Inflammatory macrophage treated with lipopolysaccharide for 1 hour (primary cell): ENCODE data around the gene OGFOD3.
"Not testable (repeated sequence)": the region's sequence is repeated elsewhere in the genome, so short reads cannot be mapped to it uniquely, and the experiment has no call there.

ENCODE experiments used
- DNase-seq, 2 donors: peaks; one replicate each; pipeline ENCODE4 v3.0.0-alpha.2; 2020 to 2022

OGFOD3 gene

DNA sequence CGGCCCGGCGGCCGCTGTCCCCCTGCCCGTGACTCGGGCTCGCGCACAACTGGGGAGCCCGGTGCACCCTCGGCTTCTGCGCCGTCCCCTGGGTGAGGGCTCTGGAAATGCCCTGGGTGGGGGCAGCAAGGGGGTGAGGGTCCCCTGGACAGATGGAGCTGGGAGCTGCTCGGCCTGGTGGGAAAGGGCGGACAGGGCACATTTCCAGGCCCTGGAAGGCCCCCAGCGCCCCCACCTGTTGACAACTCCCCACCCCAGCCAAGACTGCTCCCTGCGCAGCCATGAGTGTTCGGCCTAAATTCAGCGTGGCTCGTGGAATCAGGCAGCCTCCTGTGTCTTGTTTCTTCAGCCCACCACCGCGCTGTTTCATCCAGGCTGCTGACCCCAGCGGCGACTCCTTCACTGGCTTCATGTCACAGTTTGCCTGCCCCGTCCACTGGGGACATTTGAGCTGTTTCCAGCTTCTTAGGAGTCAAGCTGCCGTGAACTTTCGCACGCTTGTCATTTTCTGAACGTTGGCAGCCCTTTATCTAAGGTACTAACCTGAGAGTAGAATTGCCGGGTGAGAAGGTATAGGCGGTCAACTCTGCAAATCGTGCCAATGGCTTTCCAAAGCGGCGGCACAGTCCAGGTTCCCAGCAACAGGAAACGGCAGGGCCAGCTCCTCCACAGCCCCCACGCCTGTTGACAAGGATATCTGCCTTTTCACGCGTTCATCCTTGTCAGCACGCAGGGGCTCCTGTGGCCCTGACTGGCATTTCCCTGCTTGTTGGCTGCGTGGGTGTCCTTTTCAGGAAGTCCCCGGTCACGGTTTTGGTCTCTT lies 45.9 kb downstream of the OGFOD3 start:
- DNase-seq, result peak; percentile 68 to 77

DNA sequence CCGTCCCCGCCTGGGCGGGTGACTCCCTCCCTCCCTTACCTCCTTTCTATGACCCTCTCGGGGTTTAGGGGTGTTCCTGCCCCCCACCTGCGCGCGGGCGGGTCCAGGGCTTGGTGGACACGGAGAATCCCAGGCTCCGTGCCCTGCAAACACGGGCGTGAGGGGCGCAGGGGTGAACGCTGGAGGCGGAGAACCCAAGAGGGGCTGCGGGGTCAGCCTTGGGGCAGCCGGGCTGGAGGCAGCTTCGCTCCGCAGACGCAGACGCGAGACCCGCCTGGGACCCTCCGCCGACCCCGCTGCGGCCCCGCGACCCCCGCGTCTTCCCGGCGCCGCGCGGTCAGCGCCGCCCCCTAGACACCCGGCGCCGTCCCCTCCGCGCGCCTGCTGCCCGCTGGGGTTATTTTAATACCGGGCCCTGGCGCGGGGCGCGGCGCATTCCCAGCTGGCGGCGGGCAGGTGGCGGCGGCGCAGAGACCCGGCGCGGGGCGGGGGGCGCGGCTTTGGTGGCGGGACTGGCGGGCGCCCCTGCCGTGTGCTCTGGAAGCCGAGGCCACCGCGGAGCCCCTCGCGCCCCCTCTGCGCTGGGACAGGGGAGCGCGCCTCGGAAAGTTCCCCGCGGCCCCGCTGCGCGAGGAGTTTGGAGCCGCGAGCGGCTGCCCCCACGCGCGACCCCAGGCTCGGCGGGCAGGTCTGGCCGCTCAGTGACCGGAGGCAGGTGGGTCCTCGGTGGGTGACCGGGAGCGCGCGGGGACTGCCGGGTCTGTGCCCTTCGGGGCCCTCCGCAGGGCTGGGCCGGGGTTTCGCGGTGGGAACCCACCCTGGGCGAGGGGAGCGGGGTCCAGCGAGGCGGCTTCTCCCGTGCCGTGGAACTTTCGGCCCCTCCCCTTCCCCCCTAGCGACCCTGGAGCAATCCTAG lies 46.8 kb downstream of the OGFOD3 start, which contains the start of gene UTS2R:
Gene UTS2R (plus strand): TSS at position 433 of the 916 bp plus-strand sequence. CDS start 2,560 bp downstream, outside the sequence.
- DNase-seq, result no peak

DNA sequence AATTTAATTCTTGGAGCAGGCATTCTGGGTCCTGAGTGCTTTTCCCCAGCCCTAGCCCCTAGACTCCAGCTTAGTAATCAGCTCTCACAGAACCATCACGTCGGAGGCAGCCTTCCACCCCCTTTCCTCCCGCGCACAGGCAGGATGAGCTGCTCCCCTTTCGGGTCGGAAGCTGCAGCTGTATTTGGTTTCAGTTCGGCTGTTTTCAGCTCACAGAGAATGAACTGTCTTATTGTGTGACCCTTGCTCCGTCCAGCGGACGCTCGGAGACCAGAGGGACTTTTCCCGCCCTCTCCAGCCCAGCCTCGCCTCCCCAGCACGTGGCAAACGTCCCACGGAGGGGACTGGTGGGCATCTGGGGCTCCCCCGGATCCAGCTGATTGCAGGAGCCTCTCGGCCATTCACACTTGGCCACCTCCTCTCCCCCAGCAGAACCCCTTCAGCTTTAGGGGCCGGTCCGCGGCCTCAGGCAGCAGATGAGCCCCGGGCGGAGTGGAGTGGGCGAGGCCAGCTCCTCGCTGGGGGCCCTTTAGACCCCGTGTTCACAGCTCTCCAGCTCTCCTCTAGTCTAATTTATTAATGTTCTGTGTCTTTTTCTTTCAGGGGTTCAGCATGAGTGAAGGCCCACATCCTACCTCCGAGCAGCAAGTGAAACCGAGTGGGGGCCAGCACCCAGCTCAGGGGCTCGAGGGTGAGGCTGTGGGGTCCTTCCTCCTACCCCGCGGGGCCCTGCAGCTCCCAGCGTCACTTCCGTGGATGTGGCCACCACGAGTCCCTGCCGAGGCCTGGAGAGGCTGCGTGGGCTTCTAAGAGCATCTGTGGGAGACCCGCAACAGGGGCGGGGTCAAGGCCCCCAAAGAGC lies 47.7 kb downstream of the OGFOD3 start:
- DNase-seq, result peak; percentile 16 to 35

DNA sequence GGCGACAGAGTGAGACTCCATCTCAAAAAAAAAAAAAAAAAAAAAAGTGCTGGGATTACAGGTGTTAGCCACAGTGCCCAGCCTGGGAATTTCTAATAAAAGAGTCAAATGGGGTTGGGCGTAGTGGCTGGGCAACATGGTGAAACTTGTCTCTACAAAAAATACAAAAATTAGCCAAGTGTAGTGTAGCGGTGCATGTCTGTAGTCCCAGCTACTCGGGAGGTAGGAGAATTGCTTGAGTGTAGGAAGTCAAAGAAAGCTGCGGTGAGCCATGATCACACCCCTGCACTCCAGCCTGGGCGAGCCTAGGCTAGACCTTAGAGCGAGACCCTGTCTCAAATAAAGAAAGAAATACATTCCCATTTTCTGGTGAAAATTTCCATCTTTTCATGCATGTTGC lies 49.2 kb downstream of the OGFOD3 start:
- DNase-seq, result no peak

DNA sequence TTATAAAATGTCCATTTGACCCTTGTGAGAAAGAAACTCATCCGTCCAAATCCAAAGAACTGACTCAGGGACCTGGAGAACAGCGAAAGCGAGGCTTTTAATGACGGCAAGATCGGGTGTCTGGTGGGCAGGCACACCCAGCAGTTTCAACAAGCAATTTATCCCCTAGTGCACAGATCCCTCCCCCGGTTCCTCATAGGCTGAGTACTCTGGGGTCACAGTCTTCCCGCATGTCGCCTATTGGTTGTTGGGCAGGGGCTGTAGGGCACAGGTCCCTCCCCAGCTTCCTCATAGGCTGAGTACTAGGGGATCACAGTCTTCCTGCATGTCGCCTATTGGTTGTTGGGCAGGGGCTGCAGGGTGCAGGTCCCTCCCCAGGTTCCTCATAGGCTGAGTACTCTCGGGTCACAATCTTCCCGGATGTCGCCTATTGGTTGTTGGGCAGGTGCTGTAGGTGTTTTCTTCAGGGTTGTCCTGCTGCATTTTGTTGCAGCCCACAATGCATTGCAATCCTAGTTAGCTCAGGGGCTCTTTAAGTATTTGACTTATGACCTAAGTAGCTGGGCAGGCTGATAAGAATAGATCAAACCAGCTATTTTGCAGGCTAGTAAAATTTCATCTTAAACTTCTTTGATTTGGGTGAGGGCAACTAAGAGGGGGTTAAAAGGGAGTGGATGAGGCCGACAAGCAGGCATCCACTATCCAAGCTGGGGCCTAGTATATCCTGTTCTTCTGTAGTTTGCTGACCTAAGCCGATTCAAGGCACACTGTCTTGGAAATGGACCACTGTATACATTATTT lies 50.5 kb downstream of the OGFOD3 start:
- no peak for DNase-seq

DNA sequence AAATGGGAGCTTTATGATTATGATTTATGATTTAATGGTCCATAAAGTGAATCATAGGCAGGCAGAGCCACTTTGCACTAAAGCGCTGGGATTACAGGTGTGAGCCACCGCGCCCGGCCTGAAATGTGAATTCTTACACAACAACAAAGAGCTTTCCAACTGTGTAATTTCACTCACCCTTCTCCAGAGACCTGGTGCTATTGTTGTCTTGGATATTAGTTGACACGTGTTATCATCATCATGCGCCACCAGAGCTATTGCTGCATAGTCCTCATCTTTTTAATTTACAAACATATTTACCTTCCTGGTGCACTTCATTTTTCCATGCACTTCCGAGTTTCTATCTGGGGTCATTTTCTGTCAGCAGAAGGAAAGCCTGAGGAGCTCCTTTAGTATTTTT lies 51.6 kb downstream of the OGFOD3 start:
- no peak for DNase-seq

DNA sequence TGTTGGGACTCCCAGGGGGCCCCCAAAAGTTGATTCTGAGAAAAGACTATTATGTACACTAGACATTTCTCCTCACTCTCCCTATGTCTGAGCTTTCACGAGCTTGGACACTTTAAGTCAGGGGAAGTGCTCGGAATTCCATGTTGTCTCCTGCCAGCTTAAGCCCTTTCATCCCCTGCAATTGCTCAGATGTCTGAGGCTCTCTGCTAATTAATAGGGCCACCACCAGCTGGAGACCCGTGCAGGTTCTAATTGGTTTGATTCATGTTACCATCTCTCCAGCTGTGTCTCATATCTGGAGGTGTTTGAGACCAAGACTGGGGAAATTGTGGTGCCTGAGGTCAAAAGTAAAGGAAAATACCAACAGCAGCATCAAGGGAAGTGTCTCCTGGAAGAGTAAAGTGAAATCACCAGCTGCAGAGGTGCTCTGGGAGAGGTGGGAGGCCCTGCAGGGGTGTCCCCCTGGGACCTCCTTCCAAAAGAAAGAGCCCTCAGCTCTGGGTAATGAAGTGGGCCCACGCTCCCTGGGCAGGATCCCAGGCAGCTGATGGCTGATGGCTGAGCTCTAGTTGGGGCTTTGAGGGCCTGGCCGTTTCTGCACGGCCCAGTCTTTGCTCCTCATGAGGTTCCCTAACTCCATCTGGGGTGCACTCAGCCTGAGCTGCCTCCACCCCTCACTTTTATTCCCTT lies 52.6 kb downstream of the OGFOD3 start:
- DNase-seq, result no peak

DNA sequence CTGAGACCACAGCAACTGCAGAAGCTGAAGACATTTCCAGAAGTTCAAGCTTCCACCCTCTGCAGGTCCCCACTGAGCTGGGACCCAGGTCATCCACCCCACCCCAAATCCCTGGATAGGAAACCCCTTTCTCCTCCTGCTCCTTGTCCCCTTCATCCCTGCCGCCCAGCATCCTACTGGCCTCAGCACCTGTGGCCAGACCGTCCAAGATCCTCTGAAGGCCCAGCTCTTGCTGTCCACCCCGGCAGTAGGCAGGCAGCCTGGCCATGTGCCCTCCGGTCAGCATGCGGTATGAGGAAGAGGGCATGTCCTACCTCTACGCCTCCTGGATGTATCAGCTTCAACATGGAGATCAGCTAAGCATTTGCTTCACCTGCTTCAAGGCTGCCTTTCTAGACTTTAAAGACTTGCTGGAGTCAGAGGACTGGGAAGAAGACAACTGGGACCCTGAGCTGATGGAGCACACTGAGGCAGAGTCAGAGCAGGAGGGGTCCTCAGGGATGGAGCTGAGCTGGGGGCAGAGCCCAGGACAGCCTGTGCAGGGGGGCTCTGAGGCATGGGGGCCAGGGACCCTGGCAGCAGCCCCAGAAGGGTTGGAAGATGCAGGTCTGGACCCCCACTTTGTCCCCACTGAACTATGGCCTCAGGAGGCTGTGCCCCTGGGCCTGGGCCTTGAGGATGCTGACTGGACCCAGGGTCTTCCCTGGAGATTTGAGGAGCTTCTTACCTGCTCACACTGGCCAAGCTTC lies 56.3 kb downstream of the OGFOD3 start:
- DNase-seq, result no peak

DNA sequence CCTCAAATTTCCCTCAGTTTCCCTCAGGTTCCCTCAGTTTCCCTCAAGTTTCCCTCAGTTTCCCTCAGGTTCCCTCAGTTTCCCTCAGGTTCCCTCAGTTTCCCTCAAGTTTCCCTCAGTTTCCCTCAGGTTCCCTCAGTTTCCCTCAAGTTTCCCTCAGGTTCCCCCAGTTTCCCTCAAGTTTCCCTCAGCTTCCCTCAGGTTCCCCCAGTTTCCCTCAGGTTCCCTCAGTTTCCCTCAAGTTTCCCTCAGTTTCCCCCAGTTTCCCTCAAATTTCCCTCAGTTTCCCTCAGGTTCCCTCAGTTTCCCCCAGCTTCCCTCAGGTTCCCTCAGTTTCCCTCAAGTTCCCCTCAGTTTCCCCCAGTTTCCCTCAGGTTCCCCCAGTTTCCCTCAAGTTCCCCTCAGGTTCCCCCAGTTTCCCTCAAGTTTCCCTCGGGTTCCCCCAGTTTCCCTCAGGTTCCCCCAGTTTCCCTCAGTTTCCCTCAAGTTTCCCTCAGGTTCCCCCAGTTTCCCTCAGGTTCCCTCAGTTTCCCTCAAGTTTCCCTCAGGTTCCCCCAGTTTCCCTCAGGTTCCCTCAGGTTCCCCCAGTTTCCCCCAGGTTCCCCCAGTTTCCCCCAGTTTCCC lies 58.8 kb downstream of the OGFOD3 start:
- DNase-seq, result not testable (repeated sequence)

DNA sequence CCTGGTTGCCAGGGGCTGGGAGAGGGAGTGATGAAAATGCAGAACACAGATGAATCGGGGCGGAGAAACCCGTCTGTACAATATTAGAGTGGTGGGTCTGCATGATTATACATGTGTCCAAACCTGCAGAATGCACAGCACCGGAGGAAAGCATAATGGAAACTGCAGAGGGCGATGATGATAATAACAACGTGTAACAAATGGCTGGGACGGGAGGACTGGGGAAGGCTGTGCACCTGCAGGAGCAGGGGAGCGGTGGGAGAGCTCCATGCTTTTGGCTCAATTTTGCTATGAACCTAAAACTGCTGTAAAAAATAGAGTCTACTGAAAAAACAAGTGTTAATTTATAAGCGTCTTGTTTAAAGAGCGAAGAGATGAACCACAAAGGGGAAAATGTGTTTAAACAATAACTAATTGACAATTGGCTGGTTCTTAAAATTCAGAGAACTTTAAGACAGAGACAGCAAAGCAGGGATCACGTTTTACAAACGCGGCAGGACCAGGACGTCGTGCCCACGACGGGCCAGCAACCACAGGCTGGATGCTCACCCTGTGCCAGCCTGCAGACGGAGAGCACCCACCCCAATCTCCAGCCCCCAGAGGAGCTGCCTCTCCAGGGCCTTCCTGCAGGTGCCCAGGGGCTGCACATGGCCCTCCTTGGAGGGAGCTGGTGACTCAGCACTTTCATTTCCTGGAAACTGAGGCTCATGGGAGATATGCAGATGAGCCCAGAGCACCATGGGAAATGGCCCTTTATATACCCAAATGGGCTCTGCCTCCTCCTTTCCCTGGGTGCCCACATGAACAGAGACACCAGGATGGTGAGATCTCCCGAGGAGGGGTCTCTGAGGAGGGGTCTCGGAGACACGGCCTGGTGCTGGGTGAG lies 59.7 kb downstream of the OGFOD3 start, which contains the start of gene TEX19:
Gene TEX19 (plus strand): TSS at position 783 of the 886 bp plus-strand sequence. CDS start 2,904 bp downstream, outside the sequence.
- DNase-seq, result no peak

DNA sequence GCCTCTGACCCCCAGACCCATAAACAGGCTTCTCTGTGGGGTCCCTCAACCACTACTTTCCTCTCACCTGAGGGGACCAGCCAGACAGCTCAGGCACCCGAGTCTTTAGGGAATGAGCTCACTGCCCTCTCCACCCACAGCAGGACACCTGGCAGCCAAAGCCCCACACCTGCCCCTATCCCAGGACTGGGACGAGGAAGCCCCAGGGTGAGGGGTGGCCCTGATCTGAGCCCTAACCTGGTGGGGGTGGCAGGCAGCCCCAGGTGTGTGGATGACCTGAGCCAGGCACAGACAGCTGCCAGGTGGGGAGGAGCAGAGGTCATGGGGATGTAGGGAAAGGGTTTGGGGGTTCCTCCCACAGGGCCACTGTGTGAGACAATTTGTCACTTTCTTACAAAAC lies 61.0 kb downstream of the OGFOD3 start:
- no peak for DNase-seq

DNA sequence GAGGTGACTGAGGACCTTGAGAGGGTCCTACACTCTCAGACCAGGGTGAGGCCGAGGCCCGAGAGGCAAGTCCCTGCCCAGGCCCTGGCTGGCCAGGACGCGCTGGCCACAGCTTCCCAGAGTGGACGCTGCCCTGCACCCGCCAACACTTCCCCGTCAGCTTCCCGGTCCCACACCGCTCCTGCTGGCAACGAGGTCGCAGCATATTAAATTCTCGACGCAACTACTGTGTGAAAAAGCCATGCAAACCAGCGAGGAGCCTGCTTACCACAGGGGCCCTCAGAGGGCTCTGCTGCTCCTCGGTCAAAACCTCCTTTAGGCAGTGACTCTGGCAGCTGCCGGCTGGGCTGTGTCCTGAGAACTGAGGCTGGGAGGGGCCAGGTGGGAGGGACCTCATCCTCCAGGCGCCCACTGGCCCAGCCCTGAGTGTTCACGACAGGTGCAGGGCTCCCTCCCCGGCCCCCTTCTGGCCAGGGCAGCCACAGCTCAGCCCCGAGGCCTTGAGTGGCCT lies 61.5 kb downstream of the OGFOD3 start:
- DNase-seq, result no peak

DNA sequence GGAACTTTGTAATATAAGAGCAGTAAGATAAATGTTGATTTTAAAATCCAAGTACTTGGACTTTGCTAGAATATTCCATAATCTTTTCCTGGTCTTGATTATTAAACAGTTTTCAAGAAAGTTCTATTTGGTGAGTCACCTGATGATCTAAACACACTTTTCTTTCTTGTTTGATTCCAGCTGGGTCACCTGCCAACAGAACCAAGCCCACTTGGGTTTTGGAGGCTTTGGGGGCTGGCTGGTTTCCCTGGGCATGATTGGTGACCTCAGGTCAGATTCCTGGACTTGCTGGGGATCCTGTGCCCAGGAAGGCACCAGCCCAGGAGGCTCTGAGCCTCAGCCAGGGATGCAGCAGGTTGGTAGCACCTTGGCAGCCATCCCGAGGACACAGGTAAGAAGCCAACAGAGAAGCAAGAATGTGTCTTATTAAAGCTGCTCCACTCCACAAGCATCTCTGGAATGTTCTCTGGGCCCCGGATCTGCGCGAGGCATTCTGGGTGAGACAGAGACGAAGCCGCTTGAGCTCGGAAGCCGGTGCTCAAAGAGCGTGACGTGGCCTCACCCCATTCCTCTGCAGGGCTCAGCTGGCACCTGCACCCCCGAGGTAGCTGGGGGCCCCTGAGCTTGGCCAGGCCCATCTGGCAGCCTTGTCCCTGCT lies 62.5 kb downstream of the OGFOD3 start:
- DNase-seq, result no peak

DNA sequence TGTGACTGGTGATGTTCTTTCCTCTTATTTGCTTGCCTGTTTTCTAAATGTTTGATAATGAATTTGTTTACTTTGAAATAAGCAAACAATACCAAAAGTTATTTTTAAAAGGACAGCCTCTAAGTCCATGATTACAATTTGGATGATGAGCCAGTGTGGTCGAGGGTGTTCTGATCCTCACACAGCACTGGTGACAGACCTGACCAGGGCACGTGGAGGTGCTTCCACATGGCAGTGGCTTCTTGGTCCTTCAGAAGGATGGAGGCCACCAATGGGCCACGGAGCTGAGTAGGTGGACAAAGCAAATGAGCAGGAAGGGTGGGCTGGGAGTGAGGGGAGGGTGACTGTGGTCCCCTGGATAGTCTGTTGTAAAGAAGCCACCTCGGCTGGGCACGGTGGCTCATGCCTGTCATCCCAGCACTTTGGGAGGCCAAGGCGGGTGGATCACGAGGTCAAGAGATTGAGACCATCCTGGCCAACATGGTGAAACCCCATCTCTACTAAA lies 63.5 kb downstream of the OGFOD3 start:
- DNase-seq, result no peak

DNA sequence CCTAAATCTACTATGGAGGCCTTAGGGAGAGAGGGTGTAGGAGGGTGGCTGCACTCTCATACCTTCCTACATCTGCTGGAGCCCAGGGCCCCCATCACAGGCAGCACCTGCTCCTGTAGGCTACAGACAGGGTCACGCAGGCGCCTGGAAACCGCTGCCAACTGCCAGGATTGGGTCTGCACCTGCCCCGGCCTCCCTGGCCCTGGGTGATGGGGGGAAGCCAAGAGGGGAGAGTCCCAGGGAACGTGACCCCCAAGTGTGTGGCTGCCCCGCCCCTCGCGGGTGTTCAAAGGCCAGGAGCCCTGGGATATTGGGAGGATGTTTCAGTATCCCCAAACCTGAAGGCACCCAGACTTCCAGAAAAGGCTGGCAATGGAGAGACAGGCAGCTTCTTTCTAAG lies 64.9 kb downstream of the OGFOD3 start:
- no peak for DNase-seq

DNA sequence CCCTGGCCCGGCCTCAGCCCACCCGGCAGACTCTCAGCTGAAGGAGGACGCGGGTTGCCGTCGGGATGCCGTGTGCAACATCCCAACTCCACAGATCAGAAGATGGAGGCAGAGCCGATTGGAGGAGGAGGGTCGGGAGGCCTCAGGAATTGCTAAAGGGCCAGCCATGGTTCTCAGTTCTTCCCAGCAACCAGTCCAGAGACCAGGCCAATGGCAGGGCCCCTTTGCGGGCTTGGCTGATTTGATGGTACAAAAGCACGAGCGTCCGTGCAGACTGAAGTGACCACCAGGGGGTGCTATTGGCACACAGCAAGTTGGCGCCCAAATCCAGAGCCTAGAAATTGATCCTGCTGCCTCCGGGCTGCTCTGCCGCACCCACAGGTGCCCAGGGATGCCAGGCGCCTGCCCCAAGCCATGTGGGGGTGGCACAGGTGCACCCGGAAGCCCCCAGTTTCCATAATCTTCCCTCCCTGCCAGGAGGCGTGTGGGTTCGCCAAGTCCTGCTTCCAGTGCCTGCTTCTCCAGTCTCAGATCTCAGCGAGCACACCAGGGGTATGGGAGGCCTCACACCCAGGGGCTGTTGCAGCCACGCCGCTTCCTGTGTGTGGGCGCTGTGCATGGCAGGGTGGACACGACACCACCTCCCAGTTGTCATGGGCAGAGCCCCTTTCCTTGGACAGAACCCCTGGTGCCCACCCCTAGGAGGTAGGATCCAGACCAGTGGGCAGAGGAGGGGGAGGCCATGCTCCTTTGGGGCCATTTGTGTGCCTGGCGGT lies 66.5 kb downstream of the OGFOD3 start:
- DNase-seq, result peak; percentile 62 to 96

DNA sequence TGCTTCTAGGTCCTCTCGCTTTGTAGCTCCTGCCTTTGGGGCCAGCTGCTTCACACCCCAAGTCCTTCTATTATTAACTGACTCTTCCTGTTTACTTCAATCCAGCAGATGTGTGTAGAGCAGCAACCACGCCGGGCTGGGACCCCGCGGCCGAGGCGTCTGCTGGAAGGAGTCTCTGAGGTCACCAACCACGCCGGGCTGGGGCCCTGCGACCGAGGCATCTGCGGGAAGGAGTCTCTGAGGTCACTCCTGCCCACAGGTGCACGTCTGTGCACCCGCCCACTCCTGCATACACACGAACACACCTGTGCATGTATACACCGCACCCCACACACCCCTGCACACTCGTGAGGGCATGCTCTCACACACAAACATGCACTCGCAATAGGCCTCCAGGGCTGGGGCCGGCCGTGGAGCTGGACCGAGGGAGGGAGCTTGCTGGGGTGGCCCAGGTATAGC lies 67.1 kb downstream of the OGFOD3 start:
- DNase-seq, result no peak
